NAMALWA (cell line): ENCODE measurements around the gene COPE.

Source experiments
- DNase-seq: peaks from one replicate; pipeline ENCODE4 v3.0.0-alpha.2; 2015; ENCODE audit warnings: low spot score

COPE gene

DNA sequence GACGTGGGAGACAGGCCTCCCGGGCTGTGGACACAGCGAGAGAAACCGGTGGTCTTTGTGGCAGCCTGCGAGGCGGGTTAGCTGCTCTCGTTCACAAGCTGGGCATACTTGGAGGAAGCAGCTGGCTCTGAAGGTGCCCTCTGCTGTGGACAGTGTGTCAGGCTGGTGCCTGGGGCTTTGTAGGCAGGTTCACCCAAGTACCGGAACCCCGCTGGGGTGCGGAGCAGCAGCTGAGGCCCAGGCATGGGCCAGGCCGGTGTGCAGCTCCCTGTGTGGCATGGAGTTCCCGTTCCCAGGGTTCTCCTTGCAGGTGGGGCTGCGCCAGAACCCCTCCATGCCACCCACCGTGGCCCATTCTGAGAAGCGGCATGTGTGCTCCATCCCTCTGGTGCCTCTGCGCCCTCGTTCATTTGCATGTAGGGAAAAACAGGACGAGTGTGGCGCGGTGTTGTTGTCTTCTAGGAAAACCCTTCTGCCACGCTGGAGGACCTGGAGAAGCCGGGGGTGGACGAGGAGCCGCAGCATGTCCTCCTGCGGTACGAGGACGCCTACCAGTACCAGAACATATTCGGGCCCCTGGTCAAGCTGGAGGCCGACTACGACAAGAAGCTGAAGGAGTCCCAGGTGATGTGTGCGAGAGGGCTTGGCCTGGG, 67.4 kb downstream of the COPE start:
- DNase-seq, result no peak

DNA sequence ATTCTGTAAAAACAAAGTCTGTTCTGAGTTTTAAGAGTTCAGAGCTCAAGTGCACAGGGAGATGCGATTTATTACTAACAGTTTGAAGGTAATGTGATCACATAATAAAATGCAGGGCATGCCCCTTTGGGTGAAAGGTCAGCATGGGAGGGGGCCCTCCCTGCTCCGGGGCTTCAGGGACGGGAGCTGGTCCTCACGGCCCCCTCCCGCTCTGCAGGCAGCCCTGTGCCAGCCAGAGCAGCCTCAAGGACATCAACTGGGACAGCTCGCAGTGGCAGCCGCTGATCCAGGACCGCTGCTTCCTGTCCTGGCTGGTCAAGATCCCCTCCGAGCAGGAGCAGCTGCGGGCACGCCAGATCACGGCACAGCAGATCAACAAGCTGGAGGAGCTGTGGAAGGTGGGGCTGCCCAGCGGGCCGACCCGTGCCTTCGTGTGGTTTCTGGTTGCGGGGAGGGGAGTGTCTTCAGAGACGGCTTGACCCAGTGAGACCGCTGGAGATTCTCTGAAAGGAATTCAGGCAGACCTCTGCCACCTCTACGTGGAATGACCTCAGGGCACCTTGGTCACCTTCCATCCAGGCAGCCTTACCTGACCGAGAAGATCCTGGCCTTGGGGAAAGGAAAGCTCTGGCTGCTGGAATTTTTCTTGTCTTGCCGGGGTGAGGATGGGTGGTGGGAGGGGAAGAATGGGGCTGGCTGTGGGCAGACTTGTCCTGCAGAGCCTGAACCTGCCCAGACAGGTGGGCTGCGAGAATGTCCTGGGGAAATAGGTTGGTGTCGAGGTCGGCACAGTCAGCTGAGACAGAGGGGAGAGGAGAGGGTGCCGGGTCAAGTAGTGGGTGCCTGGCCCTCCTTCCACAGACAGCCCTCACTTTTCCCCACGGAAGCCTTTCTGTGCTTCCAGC, 68.5 kb downstream of the COPE start:
- DNase-seq, result no peak

- DNase-seq, result no peak
Measured at GRCh38 chr19:18849838-18850400, 69.3 kb downstream of the COPE start.
